KOPT-K1 (cell line): ENCODE results near the gene ZNF484.
"Not testable (repeated sequence)": the region's sequence is repeated elsewhere in the genome, so short reads cannot be mapped to it uniquely, and the experiment has no call there.

Experiments
- H3K27ac ChIP-seq: fragments of 200-600 bp; sonication (generic); 2 replicates; pipeline ENCODE4 v1.5.1; 2016; ENCODE audit warnings: antibody characterized with exemption, mild to moderate bottlenecking, low read depth, low read length; ENCODE audit not compliant: poor library complexity, severe bottlenecking
- H3K36me3 ChIP-seq: fragments of 200-600 bp; sonication (generic); 2 replicates; pipeline ENCODE4 v1.5.1; 2017; ENCODE audit warnings: antibody characterized with exemption, mild to moderate bottlenecking, low read length, moderate library complexity; ENCODE audit not compliant: insufficient read depth
- H3K9me3 ChIP-seq: fragments of 200-600 bp; sonication (generic); 2 replicates; pipeline ENCODE4 v1.5.1; 2017; ENCODE audit warnings: antibody characterized with exemption, low read length, mild to moderate bottlenecking; ENCODE audit not compliant: insufficient read depth, poor library complexity, severe bottlenecking

Gene ZNF484

GRCh38 chr9:92820964-92821363 lies 56.9 kb downstream of the ZNF484 start:
- no peaks in the 10 kb centered on the region for H3K36me3 ChIP-seq
- H3K27ac ChIP-seq, result no peak overlapping the region
- no peaks in the 10 kb centered on the region for H3K9me3 ChIP-seq

DNA sequence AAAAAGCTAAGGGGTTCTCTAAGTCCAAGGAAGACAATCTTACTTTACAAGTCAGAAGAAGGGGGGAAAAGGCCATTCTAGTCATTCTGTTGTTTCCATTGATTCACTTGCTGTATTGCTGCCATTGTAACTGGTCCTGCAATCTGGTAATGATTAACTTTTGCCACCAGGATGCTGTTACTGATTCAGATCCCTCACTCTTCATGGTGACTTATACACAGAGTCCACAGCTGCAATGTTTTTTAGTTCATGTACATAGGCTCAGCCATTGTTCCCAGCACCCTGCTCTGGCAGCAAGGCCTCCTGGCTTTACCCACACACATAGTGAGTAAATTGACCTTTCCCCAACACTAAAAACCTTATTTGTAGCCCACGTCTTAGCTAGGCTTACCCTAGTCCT lies 57.9 kb downstream of the ZNF484 start:
- H3K27ac ChIP-seq, H3K36me3 ChIP-seq, H3K9me3 ChIP-seq: not testable (repeated sequence)

DNA sequence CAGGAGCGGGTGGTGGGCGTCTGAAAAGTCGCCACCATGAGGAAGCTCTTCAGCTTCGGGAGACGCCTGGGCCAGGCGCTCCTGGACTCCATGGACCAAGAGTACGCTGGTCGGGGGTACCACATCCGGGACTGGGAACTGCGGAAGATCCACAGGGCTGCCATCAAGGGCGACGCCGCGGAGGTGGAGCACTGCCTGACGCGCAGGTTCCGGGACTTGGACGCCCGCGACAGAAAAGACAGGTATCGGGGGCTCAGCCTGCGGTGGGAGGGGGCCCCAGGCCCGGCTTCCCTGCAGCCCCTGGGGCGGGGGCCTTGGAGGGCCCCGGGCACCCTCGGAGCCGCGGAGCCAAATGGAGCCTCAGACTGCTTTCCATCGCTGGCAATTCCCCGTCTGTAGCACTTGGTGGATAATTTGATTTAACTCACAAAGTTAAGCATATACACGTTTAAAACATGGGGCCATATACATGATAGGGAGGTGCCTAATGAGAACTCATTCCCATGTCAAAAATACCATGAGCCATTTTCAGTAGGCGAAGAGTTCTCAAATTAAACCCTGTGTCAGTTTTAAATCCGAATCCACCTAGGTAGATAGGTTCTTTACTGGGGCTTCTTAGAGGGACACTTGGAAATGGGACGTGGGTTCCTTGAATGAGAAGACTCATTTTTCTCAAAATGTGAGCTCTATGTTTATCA lies 68.1 kb downstream of the ZNF484 start:
- not testable (repeated sequence) for H3K36me3 ChIP-seq, H3K27ac ChIP-seq, H3K9me3 ChIP-seq

- Histone ChIP-seq H3K36me3 (no peaks in the 10 kb centered on the region), H3K9me3 (peaks cover 8% of the 10 kb centered on the region), H3K27ac (no peak overlapping the region)
Measured at GRCh38 chr9:92808726-92809451, 68.9 kb downstream of the ZNF484 start.

DNA sequence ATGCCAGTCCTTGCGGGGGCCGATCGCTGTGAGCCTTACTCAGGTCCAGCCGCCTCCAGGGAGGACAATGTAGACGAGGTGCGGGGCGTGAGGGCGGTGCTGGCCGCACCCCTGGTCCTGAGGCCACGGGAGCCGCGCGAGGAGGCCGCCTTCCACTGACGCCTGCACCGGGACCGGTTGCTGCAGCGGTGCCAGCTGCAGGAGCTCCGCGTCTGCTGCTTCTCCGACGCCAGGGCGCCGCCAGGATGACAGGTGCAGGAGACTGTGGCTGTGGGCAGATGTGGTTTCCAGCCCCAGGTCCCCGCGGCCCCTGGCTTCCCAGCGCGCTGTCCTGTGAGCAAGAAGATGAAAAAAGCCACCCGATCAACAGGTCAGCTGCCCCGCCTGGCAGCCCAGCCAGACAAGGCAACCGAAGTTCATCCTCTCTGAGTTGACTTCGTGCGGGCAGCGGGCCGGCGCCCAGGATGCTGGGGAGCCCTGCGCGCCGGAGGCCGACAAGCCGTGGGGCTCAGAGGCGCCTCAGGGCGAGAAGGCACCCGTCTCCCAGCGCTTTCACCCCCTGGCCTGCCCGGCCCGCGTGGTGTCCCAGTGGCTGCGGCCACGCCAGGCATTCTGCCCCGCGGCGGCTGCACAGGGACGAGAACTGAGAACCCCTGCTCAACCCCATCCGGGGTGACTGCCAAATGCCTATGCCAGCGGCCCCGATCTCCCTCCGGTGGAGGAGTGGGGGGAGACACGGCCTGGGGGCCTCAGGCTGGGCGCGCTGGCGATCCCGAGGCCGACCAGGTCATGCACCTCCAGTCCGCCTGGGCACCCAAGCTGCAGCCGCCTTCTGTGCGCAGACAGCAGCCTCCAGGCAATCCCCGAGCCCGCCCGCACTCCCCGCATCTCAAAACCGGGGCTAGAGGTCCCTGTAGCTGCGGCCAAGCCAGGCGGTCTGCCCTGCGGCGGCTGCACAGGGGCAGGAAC lies 69.8 kb downstream of the ZNF484 start:
- no peak overlapping the region for H3K27ac ChIP-seq
- H3K9me3 ChIP-seq, result peaks cover 8% of the 10 kb centered on the region
- no peaks in the 10 kb centered on the region for H3K36me3 ChIP-seq

GRCh38 chr9:92807031-92807756 lies 70.6 kb downstream of the ZNF484 start:
- Histone ChIP-seq H3K9me3 (peaks cover 8% of the 10 kb centered on the region), H3K36me3 (no peaks in the 10 kb centered on the region), H3K27ac (no peak overlapping the region)

DNA sequence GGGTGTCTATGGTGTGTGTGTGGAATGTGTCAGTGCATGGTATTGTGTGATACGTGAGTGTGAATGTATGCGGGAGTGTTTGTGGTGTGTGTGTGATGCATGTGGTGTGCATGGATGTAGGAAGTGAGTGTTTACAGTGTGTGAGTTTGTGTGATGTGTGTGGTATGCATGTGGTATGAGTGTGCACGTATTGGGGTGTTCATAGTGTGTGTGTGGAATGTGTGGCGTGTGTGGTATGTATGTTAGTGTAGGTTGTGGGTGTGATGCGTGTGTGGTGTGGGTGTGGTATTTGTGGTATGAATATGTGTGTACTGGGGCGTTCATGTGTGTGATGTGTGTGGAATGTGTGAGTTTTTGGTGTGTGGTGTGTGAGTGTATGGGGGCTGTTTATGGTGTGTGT lies 73.1 kb downstream of the ZNF484 start:
- peaks cover 8% of the 10 kb centered on the region for H3K9me3 ChIP-seq
- H3K36me3 ChIP-seq, result no peaks in the 10 kb centered on the region
- H3K27ac ChIP-seq, result no peak overlapping the region

DNA sequence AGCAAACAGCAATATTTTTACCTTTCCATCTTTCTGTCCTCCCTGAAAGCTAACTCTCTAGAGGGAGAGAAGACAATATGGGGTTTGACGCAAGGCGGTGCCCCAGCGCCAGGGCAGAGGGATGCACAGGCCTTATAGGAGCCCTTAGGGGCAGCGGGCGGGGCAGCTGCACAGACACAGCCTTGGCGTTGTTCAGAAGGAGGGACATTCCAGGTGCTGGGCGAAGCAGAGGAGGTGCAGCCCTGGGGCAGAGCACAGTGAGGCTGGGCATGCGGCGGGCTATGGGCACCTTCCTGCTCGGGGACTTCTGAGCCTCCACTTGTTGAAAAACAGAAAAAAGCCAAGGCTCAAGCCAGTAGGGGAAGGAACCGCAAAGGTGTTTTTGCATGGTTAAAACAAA lies 79.5 kb downstream of the ZNF484 start:
- Histone ChIP-seq H3K9me3 (no peaks in the 10 kb centered on the region), H3K27ac (no peak overlapping the region), H3K36me3 (no peaks in the 10 kb centered on the region)

- not testable (repeated sequence) for H3K27ac ChIP-seq, H3K9me3 ChIP-seq
Measured at GRCh38 chr9:92796337-92796804, 81.5 kb downstream of the ZNF484 start.

DNA sequence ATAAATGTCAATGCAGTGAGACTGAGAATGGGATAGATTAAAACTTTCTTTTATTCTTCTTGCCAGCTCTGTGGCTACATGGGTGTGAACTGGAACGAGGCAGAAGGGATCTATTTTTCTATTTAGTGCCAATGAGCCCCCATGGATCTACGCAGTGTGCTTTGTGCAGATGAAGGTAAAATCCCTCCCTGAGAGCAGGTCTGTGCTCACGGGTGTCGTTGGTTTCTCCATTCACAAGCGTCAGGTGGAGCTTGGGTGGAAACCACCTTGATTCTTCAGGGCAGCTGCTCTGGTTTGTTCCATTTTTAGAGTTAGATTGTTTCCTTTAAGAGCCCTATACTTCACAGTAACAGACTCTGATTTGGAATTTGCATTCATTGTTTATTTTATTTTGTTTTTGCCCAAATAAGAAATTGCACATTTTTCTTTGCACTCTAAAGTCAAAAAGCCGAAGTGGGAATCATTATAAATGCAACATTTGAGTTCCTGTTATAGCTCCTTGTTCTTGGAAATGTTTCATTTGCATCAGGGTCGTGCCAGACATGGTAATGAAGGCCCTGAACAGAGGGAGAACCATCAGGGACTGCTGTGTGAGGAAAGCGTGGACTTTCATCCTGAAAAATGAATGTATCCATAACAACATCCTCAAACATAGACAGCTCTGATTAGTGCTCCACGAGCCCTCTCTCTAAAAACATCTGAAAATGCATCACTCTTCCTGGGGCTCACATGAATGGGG lies 82.1 kb downstream of the ZNF484 start:
- Histone ChIP-seq H3K27ac (no peak overlapping the region), H3K9me3 (no peaks in the 10 kb centered on the region), H3K36me3 (no peaks in the 10 kb centered on the region)

More at GRCh38 chr9:92796337-92796804, 81.5 kb downstream of the ZNF484 start:
- H3K36me3 ChIP-seq, result not testable (repeated sequence)
